Neuronal stem cell (in vitro differentiated cells): ENCODE results near the gene VWF.

ENCODE experiments used
- DNase-seq: peaks from one replicate; pipeline ENCODE4 v3.0.0-alpha.2; 2013; ENCODE audit warnings: low spot score
- H2AFZ ChIP-seq: one replicate; pipeline ENCODE4 v1.6.1; 2013; ENCODE audit warnings: mild to moderate bottlenecking, low read length, inconsistent platforms
- H2AK5ac ChIP-seq: 2 replicates; pipeline ENCODE4 v1.6.1; 2013; ENCODE audit warnings: low read depth, mild to moderate bottlenecking, inconsistent platforms, low read length, moderate library complexity, mixed read lengths
- H2BK120ac ChIP-seq: 2 replicates; pipeline ENCODE4 v1.6.1; 2013; ENCODE audit warnings: low read depth, mild to moderate bottlenecking, inconsistent platforms, low read length, moderate library complexity, mixed read lengths
- H2BK12ac ChIP-seq: one replicate; pipeline ENCODE4 v1.6.1; 2013; ENCODE audit warnings: low read length, inconsistent platforms
- H2BK15ac ChIP-seq: 2 replicates; pipeline ENCODE4 v1.6.1; 2013; ENCODE audit warnings: mild to moderate bottlenecking, low read length, inconsistent platforms, mixed read lengths
- H2BK5ac ChIP-seq: one replicate; pipeline ENCODE4 v1.6.1; 2013; ENCODE audit warnings: inconsistent platforms, mild to moderate bottlenecking, low read length, moderate library complexity
- H3K14ac ChIP-seq: one replicate; pipeline ENCODE4 v1.6.1; 2013; ENCODE audit warnings: low read length, inconsistent platforms
- H3K18ac ChIP-seq: 2 replicates; pipeline ENCODE4 v1.6.1; 2013; ENCODE audit warnings: low read length, inconsistent platforms
- H3K23ac ChIP-seq: 2 replicates; pipeline ENCODE4 v1.6.1; 2013; ENCODE audit warnings: low read depth, mild to moderate bottlenecking, mixed read lengths, low read length, inconsistent platforms; ENCODE audit not compliant: poor library complexity
- H3K27ac ChIP-seq: replicated peaks from 3 replicates; pipeline ENCODE4 v1.5.1; 2013; ENCODE audit warnings: low read length, inconsistent platforms
- H3K27me3 ChIP-seq, 3 experiments: 2 replicates each; pipeline ENCODE4 v1.6.1; 2013; ENCODE audit warnings: low read length in 3 of 3, mild to moderate bottlenecking in 2 of 3, inconsistent platforms in 1 of 3, low read depth in 1 of 3, mixed read lengths in 1 of 3, moderate library complexity in 1 of 3; ENCODE audit not compliant: control insufficient read depth in 3 of 3, insufficient read depth in 3 of 3
- H3K36me3 ChIP-seq, 2 donors: replicated peaks in 1 of 2; 2 replicates each; pipeline ENCODE4 v1.6.1; 2013; ENCODE audit warnings: low read length in 2 of 2; ENCODE audit not compliant: control insufficient read depth in 2 of 2, insufficient read depth in 2 of 2
- H3K4ac ChIP-seq: 2 replicates; pipeline ENCODE4 v1.6.1; 2013; ENCODE audit warnings: inconsistent platforms, mild to moderate bottlenecking, low read length, moderate library complexity
- H3K4me1 ChIP-seq, 2 donors: 1 replicate in 1 of 2; 2 replicates in 1 of 2; pipeline ENCODE4 v1.6.1; 2013; ENCODE audit warnings: low read length in 2 of 2, low read depth in 1 of 2; ENCODE audit not compliant: control insufficient read depth in 2 of 2, insufficient read depth in 1 of 2
- H3K4me2 ChIP-seq: one replicate; pipeline ENCODE4 v1.6.1; 2013; ENCODE audit warnings: mild to moderate bottlenecking, low read length, inconsistent platforms; ENCODE audit not compliant: insufficient read depth, poor library complexity, severe bottlenecking
- H3K4me3 ChIP-seq, 2 donors: 2 replicates each; pipeline ENCODE4 v1.5.1; 2013; ENCODE audit warnings: low read length in 2 of 2, mild to moderate bottlenecking in 2 of 2, inconsistent platforms in 1 of 2, moderate library complexity in 1 of 2
- H3K79me1 ChIP-seq: one replicate; pipeline ENCODE4 v1.6.1; 2013; ENCODE audit warnings: low read depth, mild to moderate bottlenecking, inconsistent platforms, low read length, moderate library complexity
- H3K9ac ChIP-seq: one replicate; pipeline ENCODE4 v1.6.1; 2013; ENCODE audit warnings: mild to moderate bottlenecking, low read depth, low read length, inconsistent platforms; ENCODE audit not compliant: poor library complexity
- H3K9me3 ChIP-seq, 2 donors: replicated peaks in 1 of 2; 2 replicates each; pipeline versions ENCODE3 to v1.6.1; 2013; ENCODE audit warnings: low read length in 2 of 2, mild to moderate bottlenecking in 2 of 2, inconsistent platforms in 1 of 2, low read depth in 1 of 2, mixed read lengths in 1 of 2, moderate library complexity in 1 of 2; ENCODE audit not compliant: control insufficient read depth in 2 of 2, insufficient read depth in 1 of 2
- H4K8ac ChIP-seq: one replicate; pipeline ENCODE4 v1.6.1; 2013; ENCODE audit warnings: low read depth, mild to moderate bottlenecking, inconsistent platforms, low read length, moderate library complexity
- H4K91ac ChIP-seq: one replicate; pipeline ENCODE4 v1.6.1; 2013; ENCODE audit warnings: low read length, low read depth, mild to moderate bottlenecking, inconsistent platforms; ENCODE audit not compliant: poor library complexity
- WGBS, 2 donors: extraction: QIAGEN DNeasy Blood & Tissue Kit; methylation state at CpG; one replicate each; pipeline ENCODE4 v1.1.7; 2013; ENCODE audit warnings: missing lambda C conversion rate in 2 of 2, mixed read lengths in 1 of 2; ENCODE audit not compliant: insufficient read length in 2 of 2, insufficient replicate concordance in 1 of 2; ENCODE audit errors: extremely low coverage in 2 of 2; 5-methylcytosine and 5-hydroxymethylcytosine counted together

Gene VWF

DNA sequence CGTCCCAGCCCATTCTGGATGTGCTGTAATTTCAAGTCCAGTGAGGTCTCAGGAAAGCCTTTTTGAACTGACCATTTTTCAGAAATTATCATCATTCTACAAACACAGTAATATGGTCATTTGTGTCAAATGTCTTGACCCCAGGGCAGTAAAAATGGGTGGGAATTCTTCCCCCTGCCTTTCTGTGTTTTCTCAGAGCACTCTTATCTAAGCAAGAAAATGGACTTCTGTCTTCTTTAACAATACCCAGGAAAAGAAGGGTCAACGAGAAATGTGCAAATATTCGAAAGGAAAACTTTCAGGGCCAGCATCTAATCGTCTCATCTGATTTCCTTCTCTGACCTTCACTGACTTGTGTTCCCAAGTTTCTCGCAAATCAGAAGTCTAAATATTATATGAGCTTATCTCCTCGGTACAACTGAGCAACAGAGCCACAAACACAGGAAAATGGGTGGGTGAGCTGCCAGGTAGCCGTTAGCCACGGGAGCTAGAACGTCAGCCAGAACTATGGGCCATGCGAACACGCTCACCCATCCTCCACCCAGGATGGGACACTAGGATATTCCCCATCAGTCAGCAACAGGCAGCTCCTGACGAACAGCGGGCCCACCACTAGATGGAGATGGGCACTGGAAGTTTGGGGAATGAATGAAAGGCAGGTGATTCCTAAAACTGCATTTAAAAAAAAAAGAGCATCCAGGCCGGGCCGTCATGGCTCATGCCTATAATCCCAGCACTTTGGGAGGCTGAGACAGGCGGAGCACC lies 57.1 kb downstream of the VWF start:
- H3K27me3 ChIP-seq: no peaks in the 10 kb centered on the region
- no peak overlapping the region for H2BK5ac ChIP-seq
- H3K36me3 ChIP-seq: no peaks in the 10 kb centered on the region
- H2AK5ac ChIP-seq: peak overlapping the region; percentile 56
- H2BK120ac ChIP-seq: no peak overlapping the region
- no peak overlapping the region for H3K27ac ChIP-seq
- DNase-seq: no peak
- H3K9ac ChIP-seq: peak overlapping the region; percentile 16
- WGBS, 2 donors: no CpG with 5 or more reads among the region's 16 CpGs
- H3K4me3 ChIP-seq: no peak overlapping the region
- H3K9me3 ChIP-seq: no peaks in the 10 kb centered on the region
- H4K8ac ChIP-seq: no peak overlapping the region
- peaks cover 3 to 5% of the 10 kb centered on the region in 2 donors for H3K4me1 ChIP-seq
- no peak overlapping the region for H2AFZ ChIP-seq
- H2BK15ac ChIP-seq: peak overlapping the region; percentile 71
- H3K4ac ChIP-seq: no peak overlapping the region
- no peak overlapping the region for H3K23ac ChIP-seq
- H3K18ac ChIP-seq: no peak overlapping the region
- no peak overlapping the region for H4K91ac ChIP-seq
- peak overlapping the region; percentile 66 for H2BK12ac ChIP-seq
- H3K4me2 ChIP-seq: no peak overlapping the region
- H3K79me1 ChIP-seq: peaks cover 2% of the 10 kb centered on the region
- no peak overlapping the region for H3K14ac ChIP-seq

DNA sequence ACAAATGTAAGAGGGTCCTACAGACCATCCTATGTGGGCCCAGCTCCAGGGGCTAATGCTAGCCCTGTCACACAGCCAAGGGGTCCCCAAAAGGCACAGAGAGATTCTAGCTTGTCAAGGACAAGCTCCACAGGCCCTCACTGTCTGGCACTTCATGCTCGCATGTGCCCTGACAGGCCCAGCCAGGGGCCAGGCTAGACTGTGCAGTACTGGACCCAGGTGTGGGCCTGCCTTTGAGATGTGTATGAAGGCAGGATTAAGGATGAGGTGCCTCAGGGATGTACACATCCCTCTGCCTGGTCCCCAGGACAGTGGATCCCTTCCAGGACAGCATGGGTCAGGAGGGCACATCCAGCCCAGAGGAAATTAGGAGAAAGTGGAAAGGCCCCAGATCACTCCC lies 57.8 kb downstream of the VWF start:
- peak overlapping the region; percentile 56 for H2AK5ac ChIP-seq
- peak overlapping the region; percentile 22 for H3K18ac ChIP-seq
- no peaks in the 10 kb centered on the region for H3K27me3 ChIP-seq
- no peak overlapping the region for H4K8ac ChIP-seq
- H2BK120ac ChIP-seq: no peak overlapping the region
- peak overlapping the region; percentile 66 for H2BK12ac ChIP-seq
- no peak overlapping the region for H3K9ac ChIP-seq
- H3K27ac ChIP-seq: no peak overlapping the region
- no peak overlapping the region for H2AFZ ChIP-seq
- no peak overlapping the region for H3K4ac ChIP-seq
- H2BK15ac ChIP-seq: peak overlapping the region; percentile 71
- H3K9me3 ChIP-seq: no peaks in the 10 kb centered on the region
- H2BK5ac ChIP-seq: no peak overlapping the region
- no peaks in the 10 kb centered on the region for H3K36me3 ChIP-seq
- H3K4me3 ChIP-seq: no peak overlapping the region
- no peak overlapping the region for H3K14ac ChIP-seq
- no CpG with 5 or more reads among the region's 1 CpG for WGBS, 2 donors
- no peak overlapping the region for H4K91ac ChIP-seq
- no peak overlapping the region for H3K4me2 ChIP-seq
- peaks cover 0 to 3% of the 10 kb centered on the region in 2 donors for H3K4me1 ChIP-seq
- peaks cover 2% of the 10 kb centered on the region for H3K79me1 ChIP-seq
- DNase-seq: no peak
- H3K23ac ChIP-seq: no peak overlapping the region

DNA sequence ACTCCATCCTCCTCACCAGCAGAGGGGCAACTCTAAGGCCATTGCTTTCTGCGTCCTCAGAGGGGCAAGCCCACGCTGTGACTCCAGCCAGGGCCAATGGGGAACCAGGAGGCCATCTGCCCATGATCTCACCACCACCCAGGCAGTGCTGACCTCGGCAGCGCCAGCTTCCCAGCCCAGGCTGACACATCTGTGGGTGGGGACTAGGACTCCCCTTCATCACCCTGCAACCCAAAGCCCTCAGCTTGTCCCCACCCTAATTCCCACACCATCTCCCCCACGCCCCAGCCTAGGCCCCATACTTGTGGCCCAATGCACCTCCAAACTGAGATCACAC lies 58.6 kb downstream of the VWF start:
- Histone ChIP-seq H2BK120ac (no peak overlapping the region), H3K23ac (peak overlapping the region; percentile 27), H2BK15ac (peak overlapping the region; percentile 82), H3K4me2 (no peak overlapping the region), H3K4me3 (no peak overlapping the region), H3K27me3 (no peaks in the 10 kb centered on the region), H4K8ac (no peak overlapping the region), H2BK5ac (no peak overlapping the region), H3K9ac (no peak overlapping the region), H3K27ac (no peak overlapping the region), H2AK5ac (peak overlapping the region; percentile 48), H3K18ac (peak overlapping the region; percentile 46), H3K79me1 (peaks cover 2% of the 10 kb centered on the region), H2BK12ac (no peak overlapping the region), H2AFZ (no peak overlapping the region), H3K14ac (peak overlapping the region; percentile 48), H3K36me3 (no peaks in the 10 kb centered on the region), H3K4ac (no peak overlapping the region), H3K4me1 (peaks cover 0 to 3% of the 10 kb centered on the region in 2 donors), H3K9me3 (no peaks in the 10 kb centered on the region), H4K91ac (no peak overlapping the region)
- no CpG with 5 or more reads among the region's 5 CpGs for WGBS, 2 donors
- no peak for DNase-seq

DNA sequence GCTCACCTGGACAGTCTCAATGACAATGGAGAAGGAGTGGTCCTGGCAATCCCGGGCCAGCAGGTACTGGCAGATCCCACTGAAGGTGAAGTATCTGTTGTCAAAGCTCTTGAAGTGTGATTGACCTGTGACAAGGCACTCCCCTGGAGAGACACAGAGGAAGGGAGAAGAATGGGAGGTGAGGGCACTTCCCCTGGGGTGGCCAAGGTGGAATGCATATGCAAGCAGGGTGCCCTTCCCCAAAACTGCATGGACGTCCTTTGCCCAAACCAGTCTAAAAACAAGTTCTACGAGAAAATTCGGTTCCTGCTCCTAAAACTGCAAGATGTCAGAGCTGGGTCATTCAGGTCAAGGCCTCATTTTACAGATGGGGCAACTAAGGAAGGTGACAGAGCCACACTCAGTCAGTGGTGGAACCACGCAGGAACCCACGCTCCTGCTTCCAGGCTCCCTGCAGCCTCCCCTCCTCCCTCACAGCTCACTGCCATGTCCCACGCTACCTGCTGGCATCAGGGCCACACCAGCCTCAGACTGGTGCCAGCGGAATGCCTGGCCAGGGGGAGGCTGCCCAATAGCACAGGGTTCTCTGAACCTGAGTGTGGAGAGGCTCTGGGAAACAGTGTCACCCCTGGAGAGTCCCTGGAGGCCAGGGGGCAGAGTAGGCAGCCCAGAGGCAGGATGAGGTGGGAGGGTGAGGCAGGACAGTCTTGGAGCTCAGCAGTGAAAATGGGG lies 59.2 kb downstream of the VWF start:
- Histone ChIP-seq H3K18ac (peak overlapping the region; percentile 46), H2BK15ac (peak overlapping the region; percentile 82), H3K23ac (peak overlapping the region; percentile 27), H3K4me1 (peaks cover 0 to 3% of the 10 kb centered on the region in 2 donors), H3K27me3 (no peaks in the 10 kb centered on the region), H3K14ac (peak overlapping the region; percentile 48), H3K9me3 (no peaks in the 10 kb centered on the region), H4K91ac (no peak overlapping the region), H3K4ac (no peak overlapping the region), H2AFZ (no peak overlapping the region), H3K27ac (no peak overlapping the region), H2AK5ac (peak overlapping the region; percentile 48), H3K36me3 (no peaks in the 10 kb centered on the region), H3K4me3 (no peak overlapping the region), H4K8ac (peak overlapping the region; percentile 56), H3K9ac (no peak overlapping the region), H3K79me1 (peaks cover 2% of the 10 kb centered on the region), H2BK12ac (no peak overlapping the region), H2BK120ac (peak overlapping the region; percentile 29), H2BK5ac (no peak overlapping the region), H3K4me2 (no peak overlapping the region)
- DNase-seq: no peak
- WGBS, 2 donors: no CpG with 5 or more reads among the region's 8 CpGs
